ENCODE data around the gene PLLP.

DNA sequence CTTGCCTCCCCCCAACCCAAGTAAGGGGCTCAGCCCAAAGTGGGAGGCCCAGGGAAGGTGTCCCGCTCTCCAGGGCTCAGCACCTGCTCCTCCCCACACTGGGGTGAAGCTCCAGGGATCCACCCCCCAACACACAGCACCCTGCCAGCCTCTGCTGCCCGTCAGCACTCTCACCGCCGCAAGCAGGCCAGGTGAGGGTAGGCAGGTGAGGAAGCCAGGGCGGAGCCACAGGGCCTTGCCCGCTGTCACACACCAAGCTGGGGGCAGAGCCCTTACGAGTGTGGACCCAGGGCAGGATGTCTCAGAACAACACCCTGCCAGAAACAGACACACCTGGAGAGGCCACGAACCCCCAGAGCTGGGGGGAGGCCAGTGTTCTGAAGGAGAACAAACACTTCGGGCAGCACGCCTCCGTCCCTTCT, 19.5 kb downstream of the PLLP start:
- TF ChIP-seq, protein P1, sequence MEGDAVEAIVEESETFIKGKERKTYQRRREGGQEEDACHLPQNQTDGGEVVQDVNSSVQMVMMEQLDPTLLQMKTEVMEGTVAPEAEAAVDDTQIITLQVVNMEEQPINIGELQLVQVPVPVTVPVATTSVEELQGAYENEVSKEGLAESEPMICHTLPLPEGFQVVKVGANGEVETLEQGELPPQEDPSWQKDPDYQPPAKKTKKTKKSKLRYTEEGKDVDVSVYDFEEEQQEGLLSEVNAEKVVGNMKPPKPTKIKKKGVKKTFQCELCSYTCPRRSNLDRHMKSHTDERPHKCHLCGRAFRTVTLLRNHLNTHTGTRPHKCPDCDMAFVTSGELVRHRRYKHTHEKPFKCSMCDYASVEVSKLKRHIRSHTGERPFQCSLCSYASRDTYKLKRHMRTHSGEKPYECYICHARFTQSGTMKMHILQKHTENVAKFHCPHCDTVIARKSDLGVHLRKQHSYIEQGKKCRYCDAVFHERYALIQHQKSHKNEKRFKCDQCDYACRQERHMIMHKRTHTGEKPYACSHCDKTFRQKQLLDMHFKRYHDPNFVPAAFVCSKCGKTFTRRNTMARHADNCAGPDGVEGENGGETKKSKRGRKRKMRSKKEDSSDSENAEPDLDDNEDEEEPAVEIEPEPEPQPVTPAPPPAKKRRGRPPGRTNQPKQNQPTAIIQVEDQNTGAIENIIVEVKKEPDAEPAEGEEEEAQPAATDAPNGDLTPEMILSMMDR (IDR thresholded peaks at IDR 0.05), result no peak
- no peak for TF ChIP-seq POLR2A (IDR thresholded peaks at IDR 0.05)
